Measurements from ENCODE around the gene PRPH2.
A peak's percentile ranks its signal among the peaks of the same experiment; 100 is the strongest.
"Not testable (repeated sequence)": the region's sequence is repeated elsewhere in the genome, so short reads cannot be mapped to it uniquely, and the experiment has no call there.

Gene PRPH2

GRCh38 chr6:42698217-42698616, 24.2 kb downstream of the PRPH2 start:
- no peak for DNase-seq (ENCODE audit: low read depth)

GRCh38 chr6:42697268-42697655, 25.1 kb downstream of the PRPH2 start:
- no peak for DNase-seq (ENCODE audit: low read depth)

DNA sequence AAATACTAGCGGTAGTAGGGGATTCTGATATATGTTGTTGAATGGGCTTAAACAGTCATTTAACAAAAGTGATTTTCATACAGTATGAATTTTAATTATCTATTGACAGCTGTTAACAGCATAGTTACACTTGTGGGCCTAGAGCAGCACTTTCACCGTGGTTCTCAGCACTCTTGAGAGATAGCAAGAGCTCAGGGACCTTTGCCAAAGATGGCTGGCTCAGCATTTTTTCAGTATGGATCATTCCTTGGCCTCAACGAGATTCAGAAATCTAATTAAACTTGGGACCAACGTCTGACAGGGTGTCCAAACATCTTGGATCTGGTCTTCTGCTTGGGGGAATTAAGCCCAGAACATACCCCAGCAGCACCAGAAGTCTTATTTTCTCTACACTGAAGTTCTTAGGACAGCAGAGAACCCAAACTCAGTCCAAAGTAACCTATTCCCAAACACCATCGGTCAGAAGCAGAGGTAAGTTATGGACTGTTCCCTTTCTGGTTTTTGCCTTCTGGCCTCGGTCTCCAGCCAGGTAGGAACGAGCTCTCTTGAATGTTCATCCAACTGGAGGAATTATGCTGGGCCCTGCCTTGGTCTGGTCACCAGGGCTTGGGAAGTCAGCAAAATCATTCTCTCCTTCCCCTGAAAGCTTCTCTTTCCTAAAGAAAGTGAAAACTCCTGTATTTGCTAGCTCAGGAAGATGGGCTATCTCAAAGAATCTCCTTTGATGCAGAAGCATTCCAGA, 25.7 kb downstream of the PRPH2 start:
- no peak for DNase-seq (ENCODE audit: low read depth)

- DNase-seq (ENCODE audit: low read depth): no peak
Observed at GRCh38 chr6:42694586-42694985, 27.8 kb downstream of the PRPH2 start.

GRCh38 chr6:42693725-42694323, 28.6 kb downstream of the PRPH2 start:
- DNase-seq (ENCODE audit: low read depth): no peak

GRCh38 chr6:42692137-42692911, 30.1 kb downstream of the PRPH2 start:
- no peak for DNase-seq (ENCODE audit: low read depth)

DNA sequence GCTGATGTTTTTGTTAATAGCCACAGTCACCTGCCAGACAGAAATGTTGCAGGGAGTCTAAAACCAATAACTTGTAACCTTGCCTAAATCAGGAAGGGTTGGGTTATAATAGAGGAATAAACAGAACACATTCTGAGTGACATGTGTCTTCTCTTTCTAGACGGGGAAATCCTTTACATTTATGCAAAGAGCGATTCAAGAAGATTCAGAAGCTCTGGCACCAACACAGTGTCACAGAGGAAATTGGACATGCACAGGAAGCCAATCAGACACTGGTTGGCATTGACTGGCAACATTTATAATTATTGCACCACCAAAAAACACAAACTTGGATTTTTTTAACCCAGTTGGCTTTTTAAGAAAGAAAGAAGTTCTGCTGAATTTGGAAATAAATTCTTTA, 31.5 kb downstream of the PRPH2 start:
- no peak for DNase-seq (ENCODE audit: low read depth)

DNA sequence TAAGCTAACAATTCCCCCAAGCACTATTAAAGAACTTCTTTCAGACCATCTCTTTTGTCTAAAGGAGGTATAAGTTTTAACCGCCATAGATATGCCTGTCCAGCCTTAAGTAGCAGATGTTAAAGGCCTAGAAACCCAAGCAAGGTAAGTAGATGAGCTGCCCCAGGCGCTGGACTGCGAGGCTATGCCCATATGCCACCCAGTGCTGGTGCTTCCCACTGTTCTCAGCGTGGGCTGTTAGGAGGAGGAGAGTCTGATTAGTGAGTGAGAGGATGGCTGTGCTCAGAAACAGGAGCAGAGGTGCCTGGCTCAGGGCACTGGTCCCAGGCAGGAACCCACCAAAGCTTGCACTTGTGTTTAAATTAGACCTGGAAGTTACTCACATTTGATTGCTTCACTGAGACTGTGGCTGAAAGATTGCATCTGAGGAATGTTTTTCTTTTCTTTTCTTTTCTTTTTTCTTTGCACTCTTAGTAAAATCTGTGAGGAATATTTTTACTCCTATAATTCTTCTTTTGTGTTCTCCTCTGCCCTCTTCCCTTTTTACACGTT, 32.2 kb downstream of the PRPH2 start:
- DNase-seq (ENCODE audit: low read depth): no peak

DNA sequence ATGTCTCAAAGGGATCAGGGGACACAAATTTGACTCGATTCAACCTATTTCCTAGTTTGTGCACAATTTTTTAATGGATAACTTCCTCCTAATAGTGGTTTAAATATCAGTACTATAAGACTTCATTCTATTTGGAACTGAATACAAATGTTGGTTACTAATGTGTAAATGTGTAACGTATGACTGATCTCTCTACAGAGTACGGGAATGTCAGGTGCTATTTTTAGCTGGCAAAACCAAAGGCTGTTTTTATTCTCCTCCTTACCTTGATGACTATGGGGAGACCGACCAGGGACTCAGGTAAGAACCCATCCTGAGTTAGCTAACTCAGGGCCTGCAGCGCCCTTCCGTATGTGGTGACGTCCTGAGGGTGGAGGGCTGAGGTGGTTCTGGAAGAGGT, 33.0 kb downstream of the PRPH2 start:
- DNase-seq (ENCODE audit: low read depth): no peak

DNA sequence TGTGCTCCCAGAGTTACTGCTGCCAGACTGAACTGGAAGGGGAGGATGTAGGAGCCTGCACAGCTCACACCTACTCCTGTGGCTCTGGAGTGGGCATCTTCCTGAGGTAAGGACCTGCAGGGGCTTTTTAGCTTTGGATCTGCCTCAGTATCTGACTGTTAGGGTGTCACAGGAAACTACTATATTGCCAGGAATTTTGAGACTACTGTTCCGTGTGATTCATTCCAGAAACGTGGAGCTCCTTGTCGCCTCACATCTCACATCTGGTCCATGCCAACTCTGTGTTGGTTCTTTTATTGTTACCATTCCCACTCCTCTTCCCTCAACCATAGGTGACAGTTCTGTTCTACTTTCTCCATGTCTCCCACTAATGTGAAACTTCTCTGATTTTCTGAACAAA, 34.1 kb downstream of the PRPH2 start:
- DNase-seq (ENCODE audit: low read depth): no peak

- no peak for DNase-seq (ENCODE audit: low read depth)
Observed at GRCh38 chr6:42679358-42679757, 43.0 kb downstream of the PRPH2 start.

DNA sequence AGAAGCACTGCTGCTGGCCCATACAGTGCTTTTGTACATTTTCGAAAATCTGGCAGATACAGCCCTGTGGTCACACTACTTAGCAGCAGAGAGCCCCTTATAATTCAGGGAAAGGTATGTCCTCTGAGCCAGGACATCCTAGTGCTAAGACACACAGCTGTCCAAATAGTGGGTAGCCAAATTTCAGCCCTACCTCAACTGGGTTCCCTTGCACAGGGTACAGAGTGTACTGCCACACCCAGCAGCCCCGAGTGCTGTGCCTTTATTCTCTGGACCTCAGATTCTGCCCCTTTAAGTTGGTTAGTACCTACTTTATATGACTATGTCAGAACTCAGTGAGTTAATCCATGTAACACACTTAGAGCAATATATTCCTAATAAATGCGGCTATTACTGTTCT, 47.6 kb downstream of the PRPH2 start:
- DNase-seq (ENCODE audit: low read depth): no peak

- not testable (repeated sequence) for DNase-seq (ENCODE audit: low read depth)
Observed at GRCh38 chr6:42674368-42674767, 48.0 kb downstream of the PRPH2 start.

DNA sequence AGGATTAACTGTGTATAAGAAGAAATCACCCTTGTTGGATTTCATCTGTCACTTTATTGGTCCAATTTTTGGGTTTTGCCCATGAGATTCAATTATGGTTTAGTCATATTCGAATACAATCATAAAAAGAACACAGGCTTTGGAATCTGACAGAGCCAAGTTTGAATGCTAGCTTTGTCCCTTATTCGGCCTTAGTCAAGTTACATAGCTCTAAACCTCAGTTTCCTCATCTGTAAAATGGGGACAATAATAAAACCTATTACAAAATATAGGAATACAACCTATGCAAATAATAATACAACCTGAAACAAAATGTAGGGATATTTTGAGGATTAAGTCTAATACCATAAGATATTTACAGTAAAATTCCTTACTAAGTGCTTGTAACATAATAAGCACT, 57.7 kb downstream of the PRPH2 start:
- DNase-seq (ENCODE audit: low read depth): no peak

DNA sequence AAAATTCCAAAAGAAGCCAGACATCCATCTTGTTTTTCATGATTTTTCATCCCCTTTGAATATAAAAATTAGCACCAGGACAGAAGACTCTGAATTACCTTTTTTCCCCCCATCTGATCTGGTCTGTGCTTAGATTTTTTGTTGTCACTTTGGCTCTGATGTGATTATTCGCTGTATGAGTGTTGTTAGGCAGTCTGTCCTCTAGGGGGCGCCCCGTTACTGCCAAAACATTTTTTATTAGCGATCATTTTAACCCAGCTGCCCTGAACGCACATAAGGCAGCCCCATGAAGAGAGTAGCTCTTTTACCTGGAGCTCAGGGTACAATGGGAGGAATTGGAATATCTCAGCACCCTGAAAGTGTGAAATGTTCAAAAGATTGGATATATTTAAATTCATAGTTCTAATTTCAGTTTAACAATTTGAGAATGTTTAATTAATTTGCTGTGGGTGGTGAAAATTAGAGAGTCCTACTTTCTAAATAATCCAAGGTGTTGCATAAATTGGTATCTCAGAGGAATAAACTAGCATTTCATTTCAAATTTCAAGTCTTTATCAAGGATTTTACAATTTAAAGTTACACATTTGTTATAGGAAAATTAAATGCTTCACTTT, 60.8 kb downstream of the PRPH2 start:
- DNase-seq (ENCODE audit: low read depth): peak; percentile 77

DNA sequence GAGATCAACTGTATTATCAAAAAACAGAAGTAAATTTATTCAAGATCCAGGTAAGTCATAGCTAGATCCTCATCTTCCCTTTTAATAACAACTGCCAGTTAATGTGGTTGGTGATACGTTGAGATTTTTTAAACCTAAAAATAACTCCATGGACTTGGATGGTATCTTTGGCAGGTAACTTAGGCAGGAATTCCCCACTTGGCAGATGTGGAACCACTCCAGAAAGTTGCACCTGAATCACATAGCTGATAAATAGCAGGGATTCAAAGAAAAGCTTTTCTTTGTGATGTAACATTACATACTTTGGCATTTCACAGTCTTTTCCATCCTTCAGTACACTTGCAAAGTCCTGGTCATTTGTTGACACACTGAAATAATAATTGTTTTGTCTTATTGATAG, 62.6 kb downstream of the PRPH2 start:
- DNase-seq (ENCODE audit: low read depth): no peak

DNA sequence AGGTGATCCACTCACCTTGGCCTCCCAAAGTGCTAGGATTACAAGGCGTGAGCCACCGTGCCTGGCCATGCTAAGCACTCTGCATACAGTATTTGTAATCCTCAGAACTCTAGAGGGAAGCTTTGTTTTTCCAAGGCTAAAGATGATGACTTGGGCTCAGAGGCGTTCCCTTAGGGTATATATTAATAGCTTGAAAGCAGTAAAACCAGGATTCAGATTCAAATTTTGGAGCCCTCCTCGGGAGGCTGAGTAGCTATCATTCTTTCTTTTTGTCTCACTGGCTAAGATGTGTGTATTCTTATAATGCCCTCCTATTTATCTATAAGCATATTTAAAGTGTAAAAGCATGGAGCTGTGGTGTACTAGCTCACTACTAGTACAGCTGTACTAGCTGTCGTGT, 68.5 kb downstream of the PRPH2 start:
- no peak for DNase-seq (ENCODE audit: low read depth)

DNA sequence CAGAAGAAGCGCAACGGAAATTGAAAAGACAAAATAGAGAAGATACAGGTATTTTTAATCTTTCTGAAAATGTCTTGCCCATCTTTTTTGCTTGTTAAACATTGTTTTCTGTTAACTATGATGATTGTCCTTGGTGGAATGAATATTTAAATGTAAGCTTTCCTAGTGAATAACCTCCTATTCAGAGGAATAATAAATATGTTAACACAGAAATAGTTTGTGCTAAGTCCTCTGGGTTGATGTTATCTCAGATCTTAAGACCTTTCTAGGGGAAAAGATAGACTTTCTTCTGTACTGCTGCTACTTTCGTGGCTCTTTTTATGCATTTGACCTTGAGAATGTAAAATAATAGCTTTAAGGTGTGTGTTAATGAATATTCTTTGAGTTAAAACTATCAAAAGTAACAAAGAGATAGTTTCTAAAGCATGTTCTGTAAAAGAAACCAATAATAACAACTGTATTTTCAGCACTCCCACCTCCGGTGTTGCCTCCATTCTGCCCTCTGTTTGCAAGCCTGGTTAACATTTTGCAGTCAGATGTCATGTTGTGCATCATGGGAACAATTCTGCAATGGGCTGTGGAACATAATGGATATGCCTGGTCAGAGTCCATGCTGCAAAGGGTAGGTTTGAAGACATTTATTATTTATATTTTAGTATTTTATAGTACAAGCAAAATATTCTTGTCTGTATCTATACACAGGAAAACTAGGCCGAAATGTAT, 70.2 kb downstream of the PRPH2 start:
- DNase-seq (ENCODE audit: low read depth): no peak
